A549 treated with AZD2906 at 1 μM for 4 hours (cell line): ENCODE data around the gene CRX. TPM values are rescaled to one million over a fixed set of nuclear protein-coding genes. Genes with fewer than 3 reads are reported as not detected.

Experiments
- total RNA-seq: library from RNA; stranded (reverse); fragments of 200-300 nt; extraction: Qiagen RNA extraction; gene quantifications from 5 replicates; pipeline ENCODE4 v1.2.3, GENCODE V29; 2022

Gene CRX
- not detected in 5 replicates for total RNA-seq

DNA sequence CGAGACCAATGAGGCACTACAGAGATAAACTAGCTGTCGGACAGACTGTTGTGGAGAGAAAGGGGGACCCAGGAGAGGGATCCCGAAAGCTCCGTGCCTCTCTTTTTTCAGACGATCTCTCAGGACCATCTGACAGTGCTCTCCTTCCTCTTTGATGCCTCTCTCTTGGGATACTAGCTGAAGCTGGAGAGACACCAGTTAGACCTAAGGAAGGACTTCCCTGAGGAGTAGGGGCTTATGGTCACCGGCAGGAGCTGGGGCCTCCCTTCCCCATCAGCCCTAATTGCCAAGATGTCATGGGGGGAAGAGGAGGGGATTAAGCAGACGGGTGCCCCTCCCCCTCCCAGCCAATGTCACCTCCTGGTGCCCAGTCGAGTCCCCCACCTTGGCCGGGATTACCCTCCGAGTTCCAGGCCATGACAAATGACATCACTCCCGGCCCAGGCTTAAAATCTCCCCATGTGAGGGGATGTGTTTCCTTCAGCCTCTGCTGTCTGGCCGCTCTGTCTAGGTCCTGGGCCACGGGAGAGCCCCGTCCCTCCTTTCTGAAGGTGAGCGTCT lies at the start of gene CRX:
CRX (plus strand) TSS at position 478 of the 561 bp plus-strand sequence. CDS start 12,507 bp downstream, outside the sequence.

DNA sequence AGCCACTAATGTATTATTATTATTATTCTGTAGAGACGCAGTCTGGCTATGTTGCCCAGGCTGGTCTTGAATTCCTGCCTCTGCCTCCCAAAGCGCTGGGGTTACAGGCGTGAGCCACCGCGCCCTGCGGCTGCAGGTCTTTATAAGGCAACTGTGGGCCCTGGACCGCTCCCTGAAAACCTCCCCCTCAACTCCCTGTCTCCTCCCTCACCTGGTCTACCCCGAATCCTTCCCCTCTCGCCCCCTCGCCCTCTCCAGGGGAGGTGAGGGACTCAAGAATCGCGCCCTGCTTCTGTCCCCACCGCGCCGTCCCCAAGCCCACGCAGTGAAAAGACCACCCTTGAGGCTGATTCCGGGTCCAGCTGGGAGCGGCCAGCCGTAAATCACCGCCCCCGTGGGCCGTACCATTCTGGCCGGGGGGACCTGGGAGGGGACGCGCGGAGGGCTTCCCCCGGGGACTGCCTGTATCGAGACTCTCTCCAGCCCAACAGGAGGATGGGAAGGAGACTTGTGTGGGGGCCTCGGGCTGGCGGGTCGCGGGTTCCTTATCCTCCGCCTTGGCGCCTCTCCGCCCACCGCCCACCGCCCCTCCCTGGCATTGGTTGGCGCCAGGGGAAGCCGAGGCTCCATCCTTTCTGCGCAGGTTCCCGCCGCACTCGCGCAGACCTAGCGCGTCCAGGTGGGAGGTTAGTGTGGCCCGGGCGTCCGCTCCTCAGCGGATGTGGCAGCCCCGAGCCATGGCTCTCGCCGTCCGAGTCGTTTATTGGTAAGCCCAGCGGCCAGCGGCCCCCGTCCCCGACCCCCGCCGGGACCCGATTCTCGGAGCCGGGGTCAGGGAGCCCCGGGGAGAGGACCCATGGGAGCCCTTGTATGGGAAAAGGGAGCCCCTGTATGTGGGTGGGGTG lies 43.4 kb upstream of the CRX start, which contains the start of gene SELENOW:
SELENOW (plus strand) TSS at position 655 of the 905 bp plus-strand sequence; CDS start at position 738, 83 bp downstream.

DNA sequence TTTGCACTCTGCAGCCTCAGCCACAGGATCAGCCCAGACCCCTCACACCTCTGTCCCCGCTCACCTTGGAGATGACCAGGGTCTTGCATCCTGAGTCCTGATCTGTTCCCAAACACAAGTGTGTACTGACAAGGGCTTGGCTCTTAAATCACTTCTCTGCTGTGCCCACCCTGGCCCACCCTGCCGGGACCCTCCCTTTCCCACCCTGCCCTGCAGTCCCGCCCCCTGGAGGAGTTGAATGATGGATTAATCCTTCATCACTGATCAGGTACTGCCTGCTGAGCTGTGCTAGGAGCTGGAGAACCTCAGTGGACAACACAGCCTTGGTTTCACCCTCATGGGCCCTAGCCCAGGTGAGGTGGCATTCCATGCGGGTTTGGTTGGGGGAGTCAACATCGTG lies 17.3 kb upstream of the CRX start, which contains the start of gene TPRX1:
TPRX1 (minus strand) TSS at position 101 of the 400 bp plus-strand sequence; CDS start at position 89, 12 bp downstream.

DNA sequence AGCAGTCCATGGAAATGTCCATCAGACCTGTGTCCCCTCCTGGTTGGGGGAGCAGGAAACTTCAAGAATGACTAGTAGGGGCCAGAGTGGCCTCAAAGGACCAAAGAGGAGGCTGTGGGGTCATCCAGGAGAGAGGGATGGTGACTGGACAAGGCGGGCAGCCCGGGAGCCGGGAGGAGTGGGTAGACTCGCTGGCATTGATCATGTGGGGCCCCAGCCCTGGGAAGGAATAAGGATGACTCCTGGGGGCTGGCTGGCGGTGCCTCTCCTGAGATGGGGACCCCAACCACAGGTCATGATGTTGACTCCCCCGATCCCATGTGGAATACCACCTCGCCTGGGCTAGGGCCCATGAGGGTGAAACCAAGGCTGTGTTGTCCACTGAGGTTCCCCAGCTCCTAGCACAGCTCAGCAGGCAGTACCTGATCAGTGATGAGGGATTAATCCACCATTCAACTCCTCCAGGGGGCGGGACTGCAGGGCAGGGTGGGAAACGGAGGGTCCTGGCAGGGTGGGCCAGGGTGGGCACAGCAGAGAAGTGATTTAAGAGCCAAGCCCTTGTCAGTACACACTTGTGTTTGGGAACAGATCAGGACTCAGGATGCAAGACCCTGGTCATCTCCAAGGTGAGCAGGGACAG lies 37.0 kb downstream of the CRX start, which contains the start of gene TPRX2:
TPRX2 (plus strand) TSS at position 590 of the 640 bp plus-strand sequence; CDS start at position 602, 12 bp downstream.

DNA sequence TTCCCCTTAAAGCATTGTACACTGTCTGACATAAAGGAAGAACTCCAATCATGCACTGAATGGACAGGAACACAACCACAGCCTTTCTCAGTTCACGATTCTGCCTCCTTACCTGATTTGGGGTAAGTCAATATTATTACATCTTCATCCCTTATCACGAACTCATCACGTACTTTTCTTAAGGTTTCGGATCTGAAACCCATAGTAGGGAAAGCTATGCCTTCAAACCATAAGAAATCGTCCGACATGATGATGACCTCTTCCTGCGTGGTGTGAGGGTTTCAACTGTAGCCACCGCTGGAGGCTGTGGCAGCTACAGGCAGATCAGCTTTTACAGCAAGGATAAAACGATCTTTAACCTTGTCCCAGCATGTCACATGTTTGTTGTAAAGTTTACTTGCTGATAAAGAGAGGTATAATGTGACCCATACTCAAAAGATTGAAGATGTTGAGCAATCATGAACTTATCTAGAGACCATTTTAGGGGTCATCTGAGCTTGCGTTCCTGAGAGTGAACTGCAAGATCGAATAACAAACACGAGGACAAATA lies 64.3 kb downstream of the CRX start, which contains the start of gene SULT2A1:
SULT2A1 (minus strand) TSS at position 306 of the 550 bp plus-strand sequence; CDS start at position 248, 58 bp downstream.

Other genes starting within 250 kb of the CRX start
- gene ZNF541, start 248.8 kb upstream of the CRX start, total RNA-seq = 0.03 to 0.06 TPM (median 0.05 TPM) in 4 of 5 replicates, not detected in the other
- 15.1 to 16.7 TPM (median 16.0 TPM) in 5 replicates for gene BICRA, start 212.8 kb upstream of the CRX start, total RNA-seq
- gene EHD2, start 108.5 kb upstream of the CRX start, total RNA-seq = 124 to 156 TPM (median 148 TPM) in 5 replicates
- 235 to 317 TPM (median 251 TPM) in 5 replicates for gene NOP53, start 76.4 kb upstream of the CRX start, total RNA-seq
- gene SELENOW, start 43.2 kb upstream of the CRX start, total RNA-seq = 105 to 169 TPM (median 160 TPM) in 5 replicates
- gene TPRX1, start 17.4 kb upstream of the CRX start, total RNA-seq = not detected in 5 replicates
- not detected in 5 replicates for gene TPRX2, start 37.3 kb downstream of the CRX start, total RNA-seq
- gene SULT2A1, start 64.4 kb downstream of the CRX start, total RNA-seq = 0.06 TPM in 2 of 5 replicates, not detected in the others
- not detected in 5 replicates for gene BSPH1, start 170.2 kb downstream of the CRX start, total RNA-seq
- not detected in 5 replicates for gene ELSPBP1, start 172.7 kb downstream of the CRX start, total RNA-seq
- gene CABP5, start 222.1 kb downstream of the CRX start, total RNA-seq = not detected in 5 replicates